ENCODE measurements around the gene LRP5. TPM values are rescaled to one million over a fixed set of nuclear protein-coding genes. Genes with fewer than 3 reads are reported as not detected.

The LRP5 gene
- total RNA-seq, 2 donors from 2014 or later: 43.3 to 63.6 TPM

GRCh38 chr11:68270196-68271022, 42.0 kb upstream of the LRP5 start:
- Histone ChIP-seq H3K36me3 (replicated peaks in 1 of 2; ENCODE audit: insufficient read depth in 1 of 2, low read depth in 2 of 2) (peaks cover 3 to 6% of the 10 kb centered on the region in 2 donors), H3K27me3 (no peaks in the 10 kb centered on the region), H3K4me1 (peaks cover 33% of the 10 kb centered on the region), H3K9me3 (no peaks in the 10 kb centered on the region), H3K27ac (peak overlapping the region in 3 of 4 donors; percentile 89 to 93 (median 91)), H3K4me3 (no peak overlapping the region)
- 59 to 62% methylated on average over 8 of the region's 8 CpGs for WGBS, 2 donors
- intact Hi-C loops (cut with DNase I): no loop called here
- no peak for ATAC-seq
- no peak for TF ChIP-seq POLR2A (IDR thresholded peaks at IDR 0.05)
- TF ChIP-seq, protein P1, sequence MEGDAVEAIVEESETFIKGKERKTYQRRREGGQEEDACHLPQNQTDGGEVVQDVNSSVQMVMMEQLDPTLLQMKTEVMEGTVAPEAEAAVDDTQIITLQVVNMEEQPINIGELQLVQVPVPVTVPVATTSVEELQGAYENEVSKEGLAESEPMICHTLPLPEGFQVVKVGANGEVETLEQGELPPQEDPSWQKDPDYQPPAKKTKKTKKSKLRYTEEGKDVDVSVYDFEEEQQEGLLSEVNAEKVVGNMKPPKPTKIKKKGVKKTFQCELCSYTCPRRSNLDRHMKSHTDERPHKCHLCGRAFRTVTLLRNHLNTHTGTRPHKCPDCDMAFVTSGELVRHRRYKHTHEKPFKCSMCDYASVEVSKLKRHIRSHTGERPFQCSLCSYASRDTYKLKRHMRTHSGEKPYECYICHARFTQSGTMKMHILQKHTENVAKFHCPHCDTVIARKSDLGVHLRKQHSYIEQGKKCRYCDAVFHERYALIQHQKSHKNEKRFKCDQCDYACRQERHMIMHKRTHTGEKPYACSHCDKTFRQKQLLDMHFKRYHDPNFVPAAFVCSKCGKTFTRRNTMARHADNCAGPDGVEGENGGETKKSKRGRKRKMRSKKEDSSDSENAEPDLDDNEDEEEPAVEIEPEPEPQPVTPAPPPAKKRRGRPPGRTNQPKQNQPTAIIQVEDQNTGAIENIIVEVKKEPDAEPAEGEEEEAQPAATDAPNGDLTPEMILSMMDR (IDR thresholded peaks at IDR 0.05): no peak
- no peak for DNase-seq

DNA sequence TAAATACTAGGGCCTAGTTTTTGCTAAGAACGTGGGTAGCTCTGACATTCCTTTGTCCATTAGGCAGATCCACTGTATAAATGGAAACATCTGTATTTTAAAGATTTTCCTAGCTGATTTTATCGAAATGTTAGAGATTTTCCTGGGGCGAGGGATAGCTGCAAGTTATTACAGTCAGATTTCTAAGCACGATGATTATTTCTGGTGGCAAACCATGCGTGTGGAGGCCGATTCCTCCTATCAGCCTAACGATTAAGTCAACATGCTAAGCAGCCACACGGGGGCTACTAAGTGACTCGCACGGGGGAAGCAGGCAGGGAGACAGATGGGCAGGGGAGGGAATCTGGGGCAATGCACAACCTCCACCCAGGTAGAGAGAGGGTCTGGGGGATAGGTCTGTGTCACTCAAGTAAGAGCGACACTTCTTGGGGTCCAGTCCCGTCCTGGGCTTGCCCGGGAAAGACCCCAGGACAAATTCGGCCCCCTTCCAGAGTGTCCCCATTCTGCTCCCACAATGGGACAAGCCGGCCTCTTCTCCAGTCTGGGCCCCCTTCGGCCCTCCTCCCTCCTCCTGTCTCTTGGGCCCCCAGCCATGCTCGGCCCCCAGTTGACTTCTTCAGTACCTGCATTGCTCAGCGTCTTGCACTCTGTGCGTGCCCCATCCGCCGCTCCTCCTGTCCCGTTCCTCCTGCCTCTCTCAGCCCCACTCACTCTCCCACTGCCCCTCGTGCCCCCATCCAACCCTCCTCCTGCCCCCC, 41.2 kb upstream of the LRP5 start:
- TF ChIP-seq POLR2A (IDR thresholded peaks at IDR 0.05): no peak
- TF ChIP-seq, protein P1 (IDR thresholded peaks at IDR 0.05): peak in 6 of 7 experiments; percentile 15 to 48 (median 43)
- H3K9me3 ChIP-seq: no peaks in the 10 kb centered on the region
- H3K36me3 ChIP-seq (replicated peaks in 1 of 2; ENCODE audit: insufficient read depth in 1 of 2, low read depth in 2 of 2): peaks cover 3 to 4% of the 10 kb centered on the region in 2 donors
- peaks cover 33% of the 10 kb centered on the region for H3K4me1 ChIP-seq
- peak; percentile 39 for ATAC-seq
- H3K27ac ChIP-seq: peak overlapping the region; percentile 85 to 93 (median 90)
- no peaks in the 10 kb centered on the region for H3K27me3 ChIP-seq
- peak overlapping the region; percentile 57 to 73 for H3K4me3 ChIP-seq
- 2% methylated on average over 23 of the region's 23 CpGs for WGBS, 2 donors
- intact Hi-C loops (cut with DNase I): no loop called here
- peak; percentile 62 to 77 (median 71) for DNase-seq

GRCh38 chr11:68271781-68272608, 40.4 kb upstream of the LRP5 start, which contains the start of gene C11orf24:
Gene C11orf24, minus strand, starts transcription at chr11:68271973. Its CDS starts 8,206 bp downstream, at chr11:68263767.
- DNase-seq (peak; percentile 95 to 97 (median 96)), ATAC-seq (peak; percentile 92)
- Histone ChIP-seq H3K9me3 (no peaks in the 10 kb centered on the region), H3K27me3 (no peaks in the 10 kb centered on the region), H3K4me1 (peaks cover 33% of the 10 kb centered on the region), H3K27ac (peak within 1 kb of the TSS; percentile 85 to 93 (median 90)), H3K36me3 (replicated peaks in 1 of 2; ENCODE audit: insufficient read depth in 1 of 2, low read depth in 2 of 2) (peaks cover 3 to 4% of the 10 kb centered on the region in 2 donors), H3K4me3 (peak within 1 kb of the TSS; percentile 73 to 82)
- TF ChIP-seq, protein P1 (IDR thresholded peaks at IDR 0.05): peak in 1 of 7 experiments; percentile 4
- peak; percentile 79 to 90 (median 90) for TF ChIP-seq POLR2A (IDR thresholded peaks at IDR 0.05)
- WGBS, 2 donors: 0 to 1% methylated on average over 25 to 70 of the region's 71 CpGs
- intact Hi-C loops (cut with DNase I): no loop called here

GRCh38 chr11:68273026-68273738, 39.2 kb upstream of the LRP5 start:
- intact Hi-C loops (cut with DNase I): no loop called here
- Histone ChIP-seq H3K36me3 (replicated peaks in 1 of 2; ENCODE audit: insufficient read depth in 1 of 2, low read depth in 2 of 2) (no peaks in the 10 kb centered on the region), H3K9me3 (no peaks in the 10 kb centered on the region), H3K4me3 (no peak overlapping the region), H3K27ac (peak overlapping the region in 1 of 4 donors; percentile 18), H3K27me3 (no peaks in the 10 kb centered on the region), H3K4me1 (peaks cover 33% of the 10 kb centered on the region)
- ATAC-seq (no peak), DNase-seq (no peak)
- 92 to 93% methylated on average over 19 to 21 of the region's 21 CpGs for WGBS, 2 donors
- TF ChIP-seq, protein P1 (IDR thresholded peaks at IDR 0.05): no peak
- TF ChIP-seq POLR2A (IDR thresholded peaks at IDR 0.05): no peak
